GM18519 (cell line): ENCODE measurements around the gene TAC3.
"Not testable (repeated sequence)": the region's sequence is repeated elsewhere in the genome, so short reads cannot be mapped to it uniquely, and the experiment has no call there.

Source experiments
- ATAC-seq: cut with Tn5 transposase; IDR thresholded peaks from one replicate; pipeline ENCODE4 v1.9.1; 2021; ENCODE audit warnings: mild to moderate bottlenecking, moderate library complexity; ENCODE audit not compliant: unreplicated experiment, low FRiP score

Gene TAC3

GRCh38 chr12:56988207-56988739 is 28.1 kb downstream of the TAC3 start:
- no peak for ATAC-seq

GRCh38 chr12:56987551-56988053 is 28.7 kb downstream of the TAC3 start:
- no peak for ATAC-seq

DNA sequence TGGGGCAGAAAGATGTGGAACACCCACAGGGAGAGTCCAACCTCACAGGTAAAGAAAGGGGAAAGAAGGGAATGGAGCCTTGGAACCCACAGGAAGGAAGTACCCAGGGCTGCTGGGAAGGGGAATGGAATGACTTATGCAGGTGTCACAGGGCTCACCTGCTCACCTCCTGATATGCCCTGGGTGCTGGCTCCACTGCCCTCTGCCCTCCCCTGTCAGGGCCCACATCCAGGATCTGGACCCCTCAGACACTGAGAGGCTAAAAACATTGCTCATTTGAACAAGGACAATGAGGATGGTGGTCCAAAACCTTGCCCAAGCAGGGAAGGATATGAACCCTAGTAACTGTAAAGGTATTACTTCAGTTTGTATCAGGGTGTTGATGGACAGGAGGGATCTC is 29.3 kb downstream of the TAC3 start:
- no peak for ATAC-seq

DNA sequence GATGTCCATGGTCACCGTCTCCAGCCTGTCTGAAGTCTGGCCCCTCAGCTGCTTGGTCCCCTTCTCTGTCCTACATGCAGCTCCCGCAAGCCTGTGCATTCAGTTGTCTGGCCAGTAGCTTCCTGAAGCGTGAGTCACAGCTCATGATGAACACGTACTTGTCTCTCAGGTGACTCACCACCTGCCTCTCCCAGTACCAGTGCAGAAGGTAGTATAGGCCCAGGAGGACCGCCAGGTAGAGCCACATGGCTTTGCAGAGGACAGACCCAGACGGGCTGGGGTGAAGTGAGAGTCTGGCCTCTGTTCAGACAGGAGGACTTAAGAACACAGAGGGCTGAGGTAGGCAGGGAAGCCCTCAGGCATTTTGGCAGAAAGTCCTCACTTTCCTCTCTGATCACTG is 30.6 kb downstream of the TAC3 start:
- not testable (repeated sequence) for ATAC-seq

DNA sequence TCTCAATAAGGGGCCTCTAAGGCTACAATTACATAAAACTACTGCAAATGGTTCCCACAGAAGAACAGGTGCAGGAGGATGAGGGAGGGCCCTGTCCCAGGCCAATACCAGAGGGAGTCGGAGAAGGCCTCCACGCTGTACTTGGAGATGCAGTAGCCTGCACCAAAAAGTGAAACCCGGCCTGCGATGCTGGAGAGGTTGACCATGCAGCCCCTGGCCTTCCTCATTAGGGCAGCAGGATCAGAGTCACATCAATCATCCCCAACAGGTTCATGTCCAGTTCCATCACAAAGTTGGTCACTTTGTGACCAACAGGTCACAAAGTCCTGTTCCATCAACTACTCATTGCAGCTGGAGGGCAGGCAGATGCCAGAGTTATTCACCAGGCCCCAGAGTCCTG is 32.9 kb downstream of the TAC3 start:
- no peak for ATAC-seq

DNA sequence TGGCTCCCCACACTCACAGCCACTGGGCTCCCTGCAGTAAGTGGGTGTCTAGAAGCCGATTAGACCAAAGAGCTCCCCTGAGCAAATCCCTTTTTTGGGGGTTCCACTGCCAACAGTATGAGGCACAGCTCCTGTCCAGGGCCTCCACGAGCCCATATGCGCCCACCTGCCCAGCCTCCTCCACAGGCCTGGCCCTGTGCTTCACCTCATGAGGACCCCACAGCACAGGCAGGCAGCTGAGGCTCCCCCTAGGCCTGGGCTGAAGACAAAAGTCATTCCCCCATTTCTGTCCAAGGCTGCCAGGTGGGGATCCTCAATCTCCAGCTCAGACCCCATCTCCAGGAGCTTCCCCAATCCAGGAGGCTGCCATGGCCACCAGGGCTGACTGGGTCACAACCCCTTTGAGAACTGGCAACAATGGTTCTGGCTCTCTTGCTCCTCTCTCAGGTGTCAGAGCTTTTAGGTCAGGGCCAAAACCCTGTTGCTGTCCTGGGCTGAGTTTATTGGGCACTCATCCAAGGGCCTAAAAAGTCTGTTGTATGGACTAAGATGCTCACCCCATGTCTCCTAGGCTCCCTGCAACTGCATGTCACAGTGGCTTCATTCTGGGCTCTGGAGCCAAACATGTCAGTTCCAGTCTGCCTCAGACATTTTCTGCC is 33.6 kb downstream of the TAC3 start:
- ATAC-seq, result not testable (repeated sequence)

DNA sequence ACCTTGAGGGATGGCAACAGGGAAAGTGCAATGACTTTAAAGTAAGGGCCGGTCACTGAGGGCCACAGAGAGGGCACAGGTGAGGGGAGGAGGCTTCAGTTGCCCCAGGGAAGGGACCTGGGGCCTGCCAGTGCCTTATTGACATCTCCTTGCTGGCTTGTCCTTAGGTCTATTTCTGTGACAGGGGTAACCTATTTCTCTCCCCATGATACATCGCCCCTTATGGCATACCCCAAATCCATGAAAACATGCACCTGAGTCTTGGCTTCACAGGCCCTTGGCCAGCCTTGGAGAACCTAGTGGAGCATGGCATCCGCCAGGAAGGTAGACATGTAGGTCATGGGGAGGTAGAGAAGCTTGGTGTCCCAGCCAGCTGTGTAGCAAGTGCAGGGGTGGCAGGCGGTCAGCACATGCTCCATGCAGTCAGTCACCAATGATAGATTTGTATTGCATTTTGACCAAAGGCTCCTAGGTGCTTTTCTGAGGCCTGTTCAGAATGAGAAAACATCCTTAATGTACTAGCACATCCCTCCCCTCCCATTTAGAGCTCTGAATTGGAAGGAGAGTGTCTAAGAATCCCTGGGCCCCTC is 35.3 kb downstream of the TAC3 start:
- ATAC-seq, result no peak

GRCh38 chr12:56980268-56980667 is 36.1 kb downstream of the TAC3 start:
- no peak for ATAC-seq

- ATAC-seq, result no peak
These were observed 36.7 kb downstream of the TAC3 start for GRCh38 chr12:56979628-56980027.

- ATAC-seq, result no peak
These were observed 37.8 kb downstream of the TAC3 start for GRCh38 chr12:56978397-56979138.

DNA sequence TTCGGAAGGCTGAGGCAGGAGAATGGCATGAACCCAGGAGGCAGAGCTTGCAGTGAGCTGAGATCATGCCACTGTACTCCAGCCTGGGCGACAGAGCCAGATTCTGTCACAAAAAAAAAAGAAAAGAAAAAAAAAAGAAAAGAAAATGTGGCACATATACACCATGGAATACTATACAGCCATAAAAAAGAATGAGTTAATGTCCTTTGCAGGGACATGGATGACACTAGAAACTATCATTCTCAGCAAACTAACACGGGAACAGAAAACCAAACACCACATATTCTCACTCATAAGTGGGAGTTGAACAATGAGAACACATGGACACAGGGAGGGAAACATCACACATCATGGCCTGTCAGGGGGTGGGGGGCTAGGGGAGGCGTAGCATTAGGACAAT is 39.0 kb downstream of the TAC3 start:
- not testable (repeated sequence) for ATAC-seq

GRCh38 chr12:56974224-56974623 is 42.1 kb downstream of the TAC3 start:
- ATAC-seq, result not testable (repeated sequence)

DNA sequence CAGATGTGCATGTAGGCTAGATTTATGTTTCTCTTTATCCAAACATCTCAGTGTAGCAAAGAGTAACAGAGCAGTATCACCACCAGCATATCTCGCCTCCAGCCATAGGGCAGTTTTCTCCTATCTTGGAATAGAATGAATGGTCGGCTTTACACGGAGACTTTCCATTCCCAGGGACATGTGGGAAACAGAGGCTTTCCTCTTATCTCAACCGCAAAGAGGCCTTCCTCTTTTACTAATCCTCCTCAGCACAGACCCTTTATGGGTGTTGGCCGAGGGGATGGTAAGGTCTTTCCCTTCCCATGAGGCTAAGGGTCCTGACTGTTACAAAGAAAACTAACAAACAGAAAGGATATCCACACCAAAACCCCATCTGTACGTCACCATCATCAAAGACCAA is 47.4 kb downstream of the TAC3 start:
- not testable (repeated sequence) for ATAC-seq

- ATAC-seq, result not testable (repeated sequence)
These were observed 50.2 kb downstream of the TAC3 start for GRCh38 chr12:56965997-56966642.

DNA sequence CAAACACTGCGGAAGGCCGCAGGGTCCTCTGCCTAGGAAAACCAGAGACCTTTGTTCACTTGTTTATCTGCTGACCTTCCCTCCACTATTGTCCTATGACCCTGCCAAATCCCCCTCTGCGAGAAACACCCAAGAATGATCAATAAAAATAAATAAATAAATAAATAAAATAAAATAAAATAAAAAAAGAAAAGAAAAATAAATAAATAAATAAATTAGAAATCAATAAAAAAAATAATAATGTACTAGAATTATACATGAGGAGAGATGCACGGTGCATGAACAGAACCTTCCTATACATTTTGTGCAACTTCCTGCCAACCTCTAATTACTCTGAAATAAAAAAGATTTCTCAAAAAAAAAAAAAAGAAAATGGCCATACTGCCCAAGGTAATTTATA is 51.2 kb downstream of the TAC3 start:
- not testable (repeated sequence) for ATAC-seq

DNA sequence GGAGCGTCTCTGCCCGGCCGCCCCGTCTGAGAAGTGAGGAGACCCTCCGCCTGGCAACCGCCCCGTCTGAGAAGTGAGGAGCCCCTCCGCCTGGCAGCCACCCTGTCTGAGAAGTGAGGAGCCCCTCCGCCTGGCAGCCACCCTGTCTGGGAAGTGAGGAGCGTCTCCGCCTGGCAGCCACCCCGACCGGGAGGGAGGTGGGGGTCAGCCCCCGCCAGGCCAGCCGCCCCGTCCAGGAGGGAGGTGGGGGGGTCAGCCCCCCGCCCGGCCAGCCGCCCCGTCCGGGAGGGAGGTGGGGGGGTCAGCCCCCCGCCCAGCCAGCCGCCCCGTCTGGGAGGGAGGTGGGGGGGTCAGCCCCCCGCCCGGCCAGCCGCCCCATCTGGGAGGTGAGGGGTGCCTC is 52.8 kb downstream of the TAC3 start:
- not testable (repeated sequence) for ATAC-seq

DNA sequence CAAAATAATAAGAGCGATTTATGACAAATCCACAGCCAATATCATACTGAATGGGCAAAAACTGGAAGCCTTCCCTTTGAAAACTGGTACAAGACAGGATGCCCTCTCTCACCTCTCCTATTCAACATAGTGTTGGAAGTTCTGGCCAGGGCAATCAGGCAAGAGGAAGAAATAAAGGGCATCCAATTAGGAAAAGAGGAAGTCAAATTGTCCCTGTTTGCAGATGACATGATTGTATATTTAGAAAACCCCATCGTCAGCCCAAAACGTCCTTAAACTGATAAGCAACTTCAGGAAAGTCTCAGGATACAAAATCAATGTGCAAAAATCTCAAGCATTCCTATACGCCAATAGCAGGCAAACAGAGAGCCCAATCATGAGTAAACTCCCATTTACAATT is 54.1 kb downstream of the TAC3 start:
- ATAC-seq, result not testable (repeated sequence)
